Measurements from ENCODE around the gene TAPT1.
"Not testable (repeated sequence)": the region's sequence is repeated elsewhere in the genome, so short reads cannot be mapped to it uniquely, and the experiment has no call there.

The TAPT1 gene

GRCh38 chr4:16168144-16168543 is 58.1 kb downstream of the TAPT1 start:
- no peak for DNase-seq

DNA sequence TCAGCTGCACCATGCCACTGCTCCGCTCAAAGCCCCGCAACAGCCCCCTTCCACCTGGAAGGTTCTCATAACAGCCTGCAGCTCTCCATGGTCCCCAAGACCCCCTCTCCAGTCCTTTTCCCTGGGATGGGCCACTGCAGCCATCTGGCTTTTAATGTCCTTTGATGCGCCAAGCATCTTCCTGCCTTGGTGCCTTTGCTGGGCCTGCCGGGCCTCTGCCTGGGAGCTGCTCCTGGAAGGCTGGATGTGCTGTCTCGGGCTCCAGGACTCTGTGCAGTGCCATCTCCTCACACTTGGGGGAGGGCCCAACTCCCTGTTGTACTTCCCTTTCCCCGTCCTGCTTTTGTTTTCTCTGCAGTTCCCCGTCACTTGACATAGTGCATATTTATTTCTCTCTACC is 60.3 kb downstream of the TAPT1 start:
- no peak for DNase-seq

DNA sequence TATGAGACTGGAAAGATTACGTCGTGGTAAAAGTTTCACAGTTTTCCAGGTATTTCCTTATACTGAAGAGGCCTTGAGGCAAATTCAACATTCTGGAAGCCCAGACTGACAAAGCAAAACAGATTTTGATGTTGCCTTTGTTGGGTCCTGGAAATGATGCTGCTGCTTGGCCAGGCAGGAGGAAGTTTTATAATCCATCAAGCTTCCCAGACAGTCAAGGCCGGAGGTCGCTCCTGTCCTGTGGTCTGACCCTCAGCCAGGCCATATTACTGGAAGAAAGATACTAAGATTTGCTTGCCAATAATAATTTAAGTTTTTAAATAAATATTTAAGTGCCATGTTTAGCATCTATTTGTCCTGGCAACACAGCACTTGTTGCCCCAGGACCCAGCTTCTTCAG is 63.4 kb downstream of the TAPT1 start:
- no peak for DNase-seq

- DNase-seq, result no peak
Measured at GRCh38 chr4:16161851-16162408, 64.3 kb downstream of the TAPT1 start.

DNA sequence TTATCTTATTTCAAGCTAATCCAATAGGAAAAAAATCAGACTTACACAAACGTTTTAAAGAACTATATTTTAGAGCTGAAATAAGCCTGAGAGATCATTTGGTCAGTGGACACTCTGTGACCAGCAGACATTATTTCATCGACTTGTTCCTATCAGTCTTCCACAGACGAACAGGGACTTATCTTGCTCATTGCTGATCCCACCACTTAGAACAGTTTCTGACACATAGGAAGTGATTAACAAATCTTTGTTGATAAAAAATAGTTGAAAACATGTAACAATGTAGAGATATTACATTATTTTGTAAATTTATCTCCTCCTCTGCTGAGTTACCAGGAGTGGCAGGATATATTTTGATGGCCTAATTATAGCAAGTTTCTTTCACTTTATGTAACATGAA is 65.8 kb downstream of the TAPT1 start:
- DNase-seq, result no peak

DNA sequence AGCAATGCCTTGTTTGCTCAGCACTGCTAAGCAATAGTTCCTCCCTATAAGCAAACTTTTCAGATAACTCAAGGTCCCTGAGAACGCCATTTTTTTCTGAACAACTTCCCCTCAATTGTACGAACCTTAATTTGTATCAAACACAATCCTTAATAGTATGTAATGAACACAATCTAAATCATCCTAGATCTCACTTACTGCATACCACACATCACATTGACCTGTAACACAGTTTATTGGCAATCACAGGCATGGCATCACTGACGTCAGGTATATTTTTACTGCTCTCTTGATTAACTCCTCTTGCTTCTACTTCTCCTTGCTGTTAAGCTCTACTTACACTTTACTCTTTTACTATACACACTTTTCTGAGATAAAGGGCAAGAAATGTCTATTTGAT is 67.0 kb downstream of the TAPT1 start:
- no peak for DNase-seq

DNA sequence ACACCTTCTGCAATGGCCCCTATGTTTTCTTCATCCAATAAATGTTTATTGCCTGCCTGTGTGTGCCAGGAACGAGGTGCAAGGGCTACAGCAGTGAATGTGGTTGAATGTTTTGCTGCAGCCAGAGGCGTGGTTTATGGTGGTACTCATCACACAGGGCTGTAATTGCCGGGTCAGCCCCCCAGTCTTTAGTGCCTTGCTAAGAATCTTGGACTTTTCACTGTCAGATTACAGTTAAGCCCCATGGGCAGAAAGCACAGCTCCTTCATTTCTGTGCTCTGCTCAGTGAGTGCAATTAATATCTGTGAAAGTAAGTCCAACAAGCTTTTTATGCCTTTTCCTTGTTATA is 67.8 kb downstream of the TAPT1 start:
- no peak for DNase-seq

- no peak for DNase-seq
Measured at GRCh38 chr4:16157609-16158503, 68.4 kb downstream of the TAPT1 start.

DNA sequence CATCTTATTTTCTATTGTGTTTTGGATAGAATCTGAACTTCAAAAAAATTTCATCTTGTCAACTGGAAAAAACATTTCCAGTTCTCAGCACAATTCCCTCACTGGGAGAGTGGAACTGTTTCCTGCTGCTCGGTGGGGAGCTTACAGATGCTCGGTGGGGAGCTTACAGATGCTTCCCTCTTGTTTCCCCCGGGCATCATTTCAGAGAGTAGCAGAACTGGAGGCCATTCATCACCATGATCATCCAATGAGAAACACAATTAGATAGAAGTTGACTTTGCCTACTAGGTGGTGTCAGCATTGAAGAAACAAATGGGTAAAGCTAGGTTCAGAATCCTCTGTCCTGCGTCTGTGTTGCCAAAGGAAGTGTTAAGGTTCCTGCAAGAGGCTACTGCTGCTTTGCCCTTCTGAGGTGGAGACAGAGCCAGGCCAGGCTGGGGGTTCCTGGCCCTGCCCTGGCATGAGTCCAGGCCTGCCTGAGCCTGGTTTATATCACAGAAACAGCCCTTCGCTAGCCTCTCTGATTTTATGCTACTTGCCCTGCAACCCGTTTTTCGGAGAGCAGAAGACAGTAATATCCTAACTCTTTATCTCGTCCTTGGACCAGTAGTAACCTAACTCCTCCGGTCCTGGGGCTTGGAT is 70.6 kb downstream of the TAPT1 start:
- no peak for DNase-seq

GRCh38 chr4:16154451-16154850 is 71.8 kb downstream of the TAPT1 start:
- no peak for DNase-seq

DNA sequence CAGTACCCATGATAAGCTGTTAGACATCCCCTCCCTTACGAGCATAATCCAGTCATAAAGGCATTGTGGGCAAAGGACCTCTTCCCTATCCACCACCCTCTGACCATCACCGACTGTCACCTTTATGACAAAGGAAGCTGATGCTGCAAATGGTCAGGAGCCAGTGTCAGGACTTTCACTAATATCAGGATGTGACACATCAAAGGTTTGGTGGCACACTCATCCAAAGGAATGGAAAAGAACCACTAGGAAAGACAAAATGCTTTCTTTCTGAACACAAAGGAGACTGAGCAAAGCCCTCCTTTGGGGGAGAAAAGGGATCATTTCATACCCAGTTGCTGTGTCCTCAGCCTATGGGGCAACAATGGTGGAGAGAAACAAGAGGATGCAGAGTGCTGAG is 75.6 kb downstream of the TAPT1 start:
- DNase-seq, result no peak

DNA sequence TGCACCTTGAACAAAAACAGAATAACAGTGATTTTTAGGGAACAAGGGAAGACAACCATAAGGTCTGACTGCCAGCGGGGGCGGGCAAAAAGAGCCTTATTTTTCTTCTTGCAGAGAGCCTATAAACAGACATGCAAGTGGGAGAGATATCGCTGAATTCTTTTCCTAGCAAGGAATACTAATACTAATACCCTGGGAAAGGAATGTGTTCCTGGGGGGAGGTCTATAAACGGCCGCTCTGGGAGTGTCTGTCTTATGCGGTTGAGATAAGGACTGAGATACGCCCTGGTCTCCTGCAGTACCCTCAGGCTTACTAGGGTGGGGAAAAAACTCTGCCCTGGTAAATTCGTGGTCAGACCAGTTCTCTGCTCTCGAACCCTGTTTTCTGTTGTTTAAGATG is 81.4 kb downstream of the TAPT1 start:
- DNase-seq, result not testable (repeated sequence)

- no peak for DNase-seq
Measured at GRCh38 chr4:16142598-16143310, 83.5 kb downstream of the TAPT1 start.

- no peak for DNase-seq
Measured at GRCh38 chr4:16140879-16141249, 85.4 kb downstream of the TAPT1 start.

DNA sequence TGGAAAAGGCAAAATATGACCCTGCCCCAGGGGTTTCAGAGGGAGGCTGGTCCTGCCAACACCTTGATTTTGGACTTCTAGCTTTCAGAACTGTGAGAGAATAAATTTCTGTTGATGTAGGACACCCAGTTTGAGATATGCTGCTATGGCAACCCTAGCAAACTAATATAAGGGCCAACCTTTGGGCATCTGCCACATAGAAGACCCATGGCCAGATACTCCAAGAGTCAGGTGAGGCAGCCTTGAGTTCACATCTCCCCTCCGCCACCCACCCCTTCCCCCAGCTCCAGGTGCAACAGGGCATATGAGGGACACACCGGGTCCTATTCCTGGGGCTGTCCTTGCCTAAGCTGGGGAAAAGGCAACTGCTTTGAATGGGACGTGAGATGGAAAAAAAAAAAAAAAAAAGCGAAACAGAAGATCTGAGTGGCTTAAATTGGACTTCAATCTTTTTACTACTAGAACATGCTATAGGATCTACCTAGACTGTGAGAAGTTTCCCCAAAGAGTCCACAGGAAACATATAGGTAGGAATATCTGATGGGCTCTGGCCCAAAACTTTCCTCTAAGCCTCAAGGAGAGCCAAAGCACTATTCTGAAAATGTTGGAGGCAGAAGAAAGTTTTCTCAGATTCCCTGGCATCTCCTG is 85.9 kb downstream of the TAPT1 start:
- DNase-seq, result no peak

GRCh38 chr4:16139066-16139945 is 87.0 kb downstream of the TAPT1 start:
- DNase-seq, result no peak

DNA sequence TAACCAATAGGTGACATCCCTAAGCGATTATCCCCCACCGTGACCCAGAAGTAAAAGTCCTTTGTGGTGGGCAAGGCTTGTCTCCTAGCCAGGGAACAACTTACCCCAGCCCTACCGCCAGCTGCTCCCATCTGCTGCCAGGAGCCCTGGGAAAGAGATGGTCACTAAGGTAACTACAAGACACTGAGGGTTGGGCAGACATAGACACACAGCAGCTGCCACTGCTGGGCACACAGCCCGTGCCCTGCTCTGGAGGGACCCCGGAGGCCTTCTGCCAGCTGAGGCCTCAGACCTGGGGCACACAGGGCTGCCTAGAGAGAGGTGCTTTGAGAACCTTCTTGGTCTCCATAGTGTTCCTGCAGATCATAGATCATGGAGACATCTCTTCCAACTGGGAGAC is 89.4 kb downstream of the TAPT1 start:
- DNase-seq, result no peak

DNA sequence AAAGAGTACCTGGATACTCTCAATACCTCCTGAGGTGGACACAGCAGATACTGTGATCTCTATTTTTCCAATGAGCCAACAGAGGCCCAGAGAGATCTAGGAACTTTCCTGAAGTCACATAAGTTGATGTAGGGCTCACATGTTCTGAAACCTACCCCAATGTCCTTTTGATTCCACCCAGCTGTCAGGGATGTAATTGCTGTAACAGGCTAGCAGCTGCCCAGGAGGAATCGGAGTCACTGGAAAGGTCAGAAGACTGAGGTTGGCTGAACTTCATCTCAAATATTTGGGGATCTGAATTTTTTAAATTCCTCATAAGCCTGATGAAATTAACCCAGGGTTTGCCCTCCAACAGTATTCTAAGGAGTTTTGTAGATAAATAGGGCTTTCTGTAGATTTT is 90.0 kb downstream of the TAPT1 start:
- no peak for DNase-seq

- no peak for DNase-seq
Measured at GRCh38 chr4:16133406-16133805, 92.9 kb downstream of the TAPT1 start.

GRCh38 chr4:16131293-16131692 is 95.0 kb downstream of the TAPT1 start:
- DNase-seq, result no peak

GRCh38 chr4:16129336-16129735 is 96.9 kb downstream of the TAPT1 start:
- no peak for DNase-seq

- no peak for DNase-seq
Measured at GRCh38 chr4:16126714-16127113, 99.6 kb downstream of the TAPT1 start.
